ENCODE data around the gene PAPSS2.
"Not testable (repeated sequence)": the region's sequence is repeated elsewhere in the genome, so short reads cannot be mapped to it uniquely, and the experiment has no call there.

Gene PAPSS2

GRCh38 chr10:87642988-87643387 is 16.7 kb upstream of the PAPSS2 start:
- DNase-seq (ENCODE audit: low read depth) = no peak

- no peak for DNase-seq (ENCODE audit: low read depth)
Observed at GRCh38 chr10:87643920-87644319, 15.8 kb upstream of the PAPSS2 start.

GRCh38 chr10:87644500-87644899 is 15.2 kb upstream of the PAPSS2 start:
- DNase-seq (ENCODE audit: low read depth) = not testable (repeated sequence)

- DNase-seq (ENCODE audit: low read depth) = no peak
Observed at GRCh38 chr10:87646192-87646909, 13.3 kb upstream of the PAPSS2 start.

- DNase-seq (ENCODE audit: low read depth) = no peak
Observed at GRCh38 chr10:87646935-87647334, 12.7 kb upstream of the PAPSS2 start.

- no peak for DNase-seq (ENCODE audit: low read depth)
Observed at GRCh38 chr10:87650838-87651589, 8.7 kb upstream of the PAPSS2 start.

GRCh38 chr10:87651801-87652200 is 7.9 kb upstream of the PAPSS2 start:
- DNase-seq (ENCODE audit: low read depth) = no peak

- DNase-seq (ENCODE audit: low read depth) = no peak
Observed at GRCh38 chr10:87652261-87652660, 7.4 kb upstream of the PAPSS2 start.

GRCh38 chr10:87654212-87654611 is 5.5 kb upstream of the PAPSS2 start:
- DNase-seq (ENCODE audit: low read depth) = no peak

- DNase-seq (ENCODE audit: low read depth) = no peak
Observed at GRCh38 chr10:87656431-87657072, 3.1 kb upstream of the PAPSS2 start.

- DNase-seq (ENCODE audit: low read depth) = no peak
Observed at GRCh38 chr10:87657371-87657770, 2.3 kb upstream of the PAPSS2 start.

GRCh38 chr10:87658321-87658795 is 1.3 kb upstream of the PAPSS2 start:
- no peak for DNase-seq (ENCODE audit: low read depth)

- DNase-seq (ENCODE audit: low read depth) = no peak
Observed at GRCh38 chr10:87658858-87659555, 671 bp upstream of the PAPSS2 start.

- DNase-seq (ENCODE audit: low read depth) = no peak
Observed at GRCh38 chr10:87660484-87661133, 931 bp downstream of the PAPSS2 start.

- no peak for DNase-seq (ENCODE audit: low read depth)
Observed at GRCh38 chr10:87661861-87662785, 2.4 kb downstream of the PAPSS2 start.

- no peak for DNase-seq (ENCODE audit: low read depth)
Observed at GRCh38 chr10:87664276-87664701, 4.6 kb downstream of the PAPSS2 start.

GRCh38 chr10:87667493-87667892 is 7.8 kb downstream of the PAPSS2 start:
- no peak for DNase-seq (ENCODE audit: low read depth)

- no peak for DNase-seq (ENCODE audit: low read depth)
Observed at GRCh38 chr10:87668324-87669074, 8.8 kb downstream of the PAPSS2 start.

GRCh38 chr10:87669752-87670151 is 10.1 kb downstream of the PAPSS2 start:
- no peak for DNase-seq (ENCODE audit: low read depth)

- DNase-seq (ENCODE audit: low read depth) = no peak
Observed at GRCh38 chr10:87670586-87670985, 10.9 kb downstream of the PAPSS2 start.

Data from non-pigmented ciliary epithelial cell (primary cell).